ENCODE results near the gene ARID5A. TPM values are rescaled to one million over a fixed set of nuclear protein-coding genes. Genes with fewer than 3 reads are reported as not detected.
A peak's percentile ranks its signal among the peaks of the same experiment; 100 is the strongest.

Gene ARID5A
- total and polyA plus RNA-seq, 2 of the 13 experiments (the other 11 are each of a cell fraction or from before 2014, with no cell fraction given): 6.0 to 9.5 TPM

- TF ChIP-seq SAFB2 (CRISPR knock-in tag; IDR thresholded peaks at IDR 0.05; ENCODE audit: borderline replicate concordance, low read depth) (0 out of 2 replicates have a peak, but pooled peaks have one; percentile 29), KDM2A (CRISPR knock-in tag; IDR thresholded peaks at IDR 0.05; ENCODE audit: borderline replicate concordance, low read depth) (peak; percentile 56; the same call in 1 of the 2 replicates), NR2F1 (CRISPR knock-in tag; IDR thresholded peaks at IDR 0.05) (peak; percentile 93 to 95), CSRNP1 (CRISPR knock-in tag; IDR thresholded peaks at IDR 0.05) (peak; percentile 23; the same call in 1 of the 2 replicates), ZNF510 (CRISPR knock-in tag; IDR thresholded peaks at IDR 0.05; ENCODE audit: low read depth) (peak; percentile 66; the same call in 1 of the 2 replicates), KLF13 (CRISPR knock-in tag; IDR thresholded peaks at IDR 0.05) (no peak), PHF5A (CRISPR knock-in tag; IDR thresholded peaks at IDR 0.05; ENCODE audit: low read depth, unreplicated experiment) (peak; percentile 46), MTA3 (CRISPR knock-in tag; IDR thresholded peaks at IDR 0.05) (no peak), MXI1 (IDR thresholded peaks at IDR 0.05; ENCODE audit: borderline replicate concordance, low read depth, low read length) (peak; percentile 56; the same call in 1 of the 3 replicates), ZNF563 (CRISPR knock-in tag; IDR thresholded peaks at IDR 0.05) (no peak)
- TF ChIP-seq, protein P1, sequence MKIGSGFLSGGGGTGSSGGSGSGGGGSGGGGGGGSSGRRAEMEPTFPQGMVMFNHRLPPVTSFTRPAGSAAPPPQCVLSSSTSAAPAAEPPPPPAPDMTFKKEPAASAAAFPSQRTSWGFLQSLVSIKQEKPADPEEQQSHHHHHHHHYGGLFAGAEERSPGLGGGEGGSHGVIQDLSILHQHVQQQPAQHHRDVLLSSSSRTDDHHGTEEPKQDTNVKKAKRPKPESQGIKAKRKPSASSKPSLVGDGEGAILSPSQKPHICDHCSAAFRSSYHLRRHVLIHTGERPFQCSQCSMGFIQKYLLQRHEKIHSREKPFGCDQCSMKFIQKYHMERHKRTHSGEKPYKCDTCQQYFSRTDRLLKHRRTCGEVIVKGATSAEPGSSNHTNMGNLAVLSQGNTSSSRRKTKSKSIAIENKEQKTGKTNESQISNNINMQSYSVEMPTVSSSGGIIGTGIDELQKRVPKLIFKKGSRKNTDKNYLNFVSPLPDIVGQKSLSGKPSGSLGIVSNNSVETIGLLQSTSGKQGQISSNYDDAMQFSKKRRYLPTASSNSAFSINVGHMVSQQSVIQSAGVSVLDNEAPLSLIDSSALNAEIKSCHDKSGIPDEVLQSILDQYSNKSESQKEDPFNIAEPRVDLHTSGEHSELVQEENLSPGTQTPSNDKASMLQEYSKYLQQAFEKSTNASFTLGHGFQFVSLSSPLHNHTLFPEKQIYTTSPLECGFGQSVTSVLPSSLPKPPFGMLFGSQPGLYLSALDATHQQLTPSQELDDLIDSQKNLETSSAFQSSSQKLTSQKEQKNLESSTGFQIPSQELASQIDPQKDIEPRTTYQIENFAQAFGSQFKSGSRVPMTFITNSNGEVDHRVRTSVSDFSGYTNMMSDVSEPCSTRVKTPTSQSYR (CRISPR knock-in tag; IDR thresholded peaks at IDR 0.05; ENCODE audit: borderline replicate concordance): peak; percentile 100
- TF ChIP-seq, protein P2, sequence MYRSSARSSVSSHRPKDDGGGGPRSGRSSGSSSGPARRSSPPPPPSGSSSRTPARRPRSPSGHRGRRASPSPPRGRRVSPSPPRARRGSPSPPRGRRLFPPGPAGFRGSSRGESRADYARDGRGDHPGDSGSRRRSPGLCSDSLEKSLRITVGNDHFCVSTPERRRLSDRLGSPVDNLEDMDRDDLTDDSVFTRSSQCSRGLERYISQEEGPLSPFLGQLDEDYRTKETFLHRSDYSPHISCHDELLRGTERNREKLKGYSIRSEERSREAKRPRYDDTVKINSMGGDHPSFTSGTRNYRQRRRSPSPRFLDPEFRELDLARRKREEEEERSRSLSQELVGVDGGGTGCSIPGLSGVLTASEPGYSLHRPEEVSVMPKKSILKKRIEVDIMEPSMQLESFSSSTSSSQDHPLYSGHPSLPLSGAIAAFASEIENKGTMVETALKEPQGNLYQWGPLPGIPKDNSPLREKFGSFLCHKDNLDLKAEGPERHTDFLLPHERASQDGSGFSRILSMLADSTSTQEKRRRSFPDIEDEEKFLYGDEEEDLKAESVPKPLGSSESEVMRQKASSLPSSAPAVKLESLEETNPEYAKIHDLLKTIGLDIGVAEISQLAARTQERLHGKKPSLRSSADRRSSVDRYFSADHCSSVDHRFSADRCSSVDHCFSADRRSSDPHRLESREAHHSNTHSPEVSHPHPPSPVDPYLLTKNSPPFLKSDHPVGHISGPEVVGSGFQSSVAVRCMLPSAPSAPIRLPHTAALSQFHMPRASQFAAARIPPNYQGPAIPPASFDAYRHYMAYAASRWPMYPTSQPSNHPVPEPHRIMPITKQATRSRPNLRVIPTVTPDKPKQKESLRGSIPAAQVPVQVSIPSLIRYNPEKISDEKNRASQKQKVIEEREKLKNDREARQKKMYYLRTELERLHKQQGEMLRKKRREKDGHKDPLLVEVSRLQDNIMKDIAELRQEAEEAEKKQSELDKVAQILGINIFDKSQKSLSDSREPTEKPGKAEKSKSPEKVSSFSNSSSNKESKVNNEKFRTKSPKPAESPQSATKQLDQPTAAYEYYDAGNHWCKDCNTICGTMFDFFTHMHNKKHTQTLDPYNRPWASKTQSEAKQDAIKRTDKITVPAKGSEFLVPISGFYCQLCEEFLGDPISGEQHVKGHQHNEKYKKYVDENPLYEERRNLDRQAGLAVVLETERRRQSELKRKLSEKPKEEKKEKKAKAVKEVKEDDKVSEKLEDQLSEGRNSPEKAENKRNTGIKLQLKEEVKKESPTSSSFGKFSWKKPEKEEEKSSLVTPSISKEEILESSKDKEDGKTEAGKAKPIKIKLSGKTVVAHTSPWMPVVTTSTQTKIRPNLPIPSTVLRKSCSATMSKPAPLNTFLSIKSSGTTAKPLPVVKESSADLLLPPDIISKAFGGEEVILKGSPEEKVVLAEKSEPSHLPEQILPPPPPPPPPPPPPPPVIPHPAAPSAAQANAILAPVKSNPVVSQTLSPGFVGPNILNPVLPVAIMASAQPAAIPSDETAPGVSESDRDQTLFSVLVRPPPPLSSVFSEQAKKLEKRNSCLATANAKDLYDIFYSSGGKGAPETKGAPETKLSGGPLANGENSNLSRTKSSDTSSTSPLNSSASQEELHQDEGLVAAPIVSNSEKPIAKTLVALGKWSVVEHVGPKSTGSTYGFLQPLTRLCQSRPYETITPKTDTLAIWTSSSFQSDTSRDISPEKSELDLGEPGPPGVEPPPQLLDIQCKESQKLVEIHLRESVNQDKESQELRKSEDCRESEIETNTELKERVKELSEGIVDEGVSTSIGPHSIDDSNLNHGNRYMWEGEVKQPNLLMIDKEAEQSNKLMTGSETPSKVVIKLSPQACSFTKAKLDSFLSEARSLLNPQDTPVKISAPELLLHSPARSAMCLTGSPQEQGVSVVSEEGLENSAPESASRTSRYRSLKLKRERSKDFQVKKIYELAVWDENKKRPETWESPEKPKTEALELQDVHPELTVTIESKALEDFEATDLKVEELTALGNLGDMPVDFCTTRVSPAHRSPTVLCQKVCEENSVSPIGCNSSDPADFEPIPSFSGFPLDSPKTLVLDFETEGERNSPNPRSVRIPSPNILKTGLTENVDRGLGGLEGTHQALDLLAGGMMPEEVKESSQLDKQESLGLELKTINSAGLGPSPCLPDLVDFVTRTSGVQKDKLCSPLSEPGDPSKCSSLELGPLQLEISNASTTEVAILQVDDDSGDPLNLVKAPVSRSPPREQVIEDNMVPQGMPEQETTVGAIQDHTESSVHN (CRISPR knock-in tag; IDR thresholded peaks at IDR 0.05): 0 out of 2 replicates have a peak, but pooled peaks have one; percentile 24
- TF ChIP-seq, protein P3, sequence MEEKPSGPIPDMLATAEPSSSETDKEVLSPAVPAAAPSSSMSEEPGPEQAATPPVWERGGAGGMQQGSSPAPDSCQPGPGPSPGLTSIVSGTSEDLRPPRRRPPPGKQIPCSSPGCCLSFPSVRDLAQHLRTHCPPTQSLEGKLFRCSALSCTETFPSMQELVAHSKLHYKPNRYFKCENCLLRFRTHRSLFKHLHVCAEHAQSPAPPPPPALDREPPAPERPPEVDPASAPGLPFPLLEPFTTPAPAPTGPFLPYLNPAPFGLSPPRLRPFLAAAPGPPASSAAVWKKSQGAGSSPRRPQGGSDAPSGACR (CRISPR knock-in tag; IDR thresholded peaks at IDR 0.05): peak; percentile 76; the same call in 1 of the 2 replicates
These were observed 65.1 kb downstream of the ARID5A start (continued) for GRCh38 chr2:96601382-96602292.
